Measurements from ENCODE around the gene ADAMTSL1. TPM values are rescaled to one million over a fixed set of nuclear protein-coding genes. Genes with fewer than 3 reads are reported as not detected.

Gene ADAMTSL1
- total RNA-seq, 1 experiment from 2014 or later = 25.5 TPM

- peak; percentile 25 for DNase-seq (ENCODE audit: low spot score)
Observed at GRCh38 chr9:18606846-18607245, 132.9 kb downstream of the ADAMTSL1 start.

GRCh38 chr9:18608371-18608770, 134.4 kb downstream of the ADAMTSL1 start:
- DNase-seq (ENCODE audit: low spot score) = no peak

- DNase-seq (ENCODE audit: low spot score) = peak; percentile 42
Observed at GRCh38 chr9:18610956-18611355, 137.0 kb downstream of the ADAMTSL1 start.

- no peak for DNase-seq (ENCODE audit: low spot score)
Observed at GRCh38 chr9:18611971-18612370, 138.0 kb downstream of the ADAMTSL1 start.

DNA sequence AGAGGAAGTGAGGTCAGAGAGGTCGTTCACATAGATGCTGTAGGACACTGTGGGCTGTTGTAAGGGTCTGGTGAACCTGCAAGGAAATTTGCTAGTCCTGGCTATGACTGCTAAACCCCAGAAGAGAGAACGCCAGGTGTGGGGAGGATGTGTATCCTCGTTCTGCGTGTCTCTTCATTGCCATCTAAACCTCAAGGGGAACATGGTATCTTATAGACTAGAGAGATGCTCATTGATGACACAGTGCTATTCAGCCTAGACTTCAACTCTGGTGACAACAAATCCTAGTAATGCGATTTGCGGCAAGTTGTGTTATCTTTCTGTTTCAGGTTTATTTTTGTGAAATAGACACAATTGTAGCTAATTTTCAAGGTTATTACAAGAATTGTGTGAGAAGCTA, 140.2 kb downstream of the ADAMTSL1 start:
- no peak for DNase-seq (ENCODE audit: low spot score)

GRCh38 chr9:18614651-18615050, 140.7 kb downstream of the ADAMTSL1 start:
- DNase-seq (ENCODE audit: low spot score) = no peak

DNA sequence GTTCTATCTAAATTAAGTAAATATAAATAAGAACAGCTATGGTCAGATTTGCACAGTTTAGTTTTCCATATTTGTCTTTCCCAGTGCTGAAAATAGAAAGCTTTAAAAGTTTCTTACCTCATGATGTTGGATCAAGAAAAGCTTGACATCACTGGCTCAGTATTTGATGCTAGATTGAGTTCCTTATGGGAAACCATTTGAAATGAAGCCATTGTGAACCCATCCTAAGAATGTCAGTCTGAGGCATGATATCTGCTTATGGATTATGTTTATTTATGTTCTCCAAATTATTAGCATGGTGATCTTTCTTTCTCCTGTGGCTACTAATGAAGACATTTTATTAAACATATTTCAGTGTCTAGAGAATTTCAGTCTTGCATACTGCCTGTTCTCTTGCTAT, 143.0 kb downstream of the ADAMTSL1 start:
- DNase-seq (ENCODE audit: low spot score) = no peak

- no peak for DNase-seq (ENCODE audit: low spot score)
Observed at GRCh38 chr9:18617759-18618158, 143.8 kb downstream of the ADAMTSL1 start.

GRCh38 chr9:18618862-18619261, 144.9 kb downstream of the ADAMTSL1 start:
- no peak for DNase-seq (ENCODE audit: low spot score)

DNA sequence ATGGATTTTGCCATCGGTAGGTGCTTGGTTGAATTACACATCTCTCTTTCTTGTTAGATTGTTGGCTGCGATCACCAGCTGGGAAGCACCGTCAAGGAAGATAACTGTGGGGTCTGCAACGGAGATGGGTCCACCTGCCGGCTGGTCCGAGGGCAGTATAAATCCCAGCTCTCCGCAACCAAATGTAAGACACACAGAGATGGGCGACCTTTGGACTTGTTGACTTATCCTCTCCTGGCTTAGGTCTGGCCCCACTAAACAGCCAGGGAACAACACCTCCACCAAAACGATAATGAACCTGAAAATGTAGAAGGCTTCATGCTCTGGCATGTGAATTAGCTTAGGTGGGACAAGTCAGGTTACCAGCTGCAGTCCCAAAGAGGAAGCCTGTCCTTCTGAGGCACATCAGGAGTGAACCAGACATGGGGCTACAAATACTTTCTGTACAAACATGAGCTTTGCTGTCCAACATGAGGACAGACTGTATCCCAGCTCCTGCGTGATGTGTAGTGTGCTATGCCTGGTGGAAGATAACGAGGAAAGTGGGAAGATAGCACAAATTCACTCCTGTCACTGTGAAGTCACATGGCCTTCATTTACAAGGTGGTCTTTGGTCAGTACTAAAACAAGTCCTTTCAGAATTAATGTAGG, 148.4 kb downstream of the ADAMTSL1 start:
- no peak for DNase-seq (ENCODE audit: low spot score)

GRCh38 chr9:18623221-18624079, 149.5 kb downstream of the ADAMTSL1 start:
- no peak for DNase-seq (ENCODE audit: low spot score)

DNA sequence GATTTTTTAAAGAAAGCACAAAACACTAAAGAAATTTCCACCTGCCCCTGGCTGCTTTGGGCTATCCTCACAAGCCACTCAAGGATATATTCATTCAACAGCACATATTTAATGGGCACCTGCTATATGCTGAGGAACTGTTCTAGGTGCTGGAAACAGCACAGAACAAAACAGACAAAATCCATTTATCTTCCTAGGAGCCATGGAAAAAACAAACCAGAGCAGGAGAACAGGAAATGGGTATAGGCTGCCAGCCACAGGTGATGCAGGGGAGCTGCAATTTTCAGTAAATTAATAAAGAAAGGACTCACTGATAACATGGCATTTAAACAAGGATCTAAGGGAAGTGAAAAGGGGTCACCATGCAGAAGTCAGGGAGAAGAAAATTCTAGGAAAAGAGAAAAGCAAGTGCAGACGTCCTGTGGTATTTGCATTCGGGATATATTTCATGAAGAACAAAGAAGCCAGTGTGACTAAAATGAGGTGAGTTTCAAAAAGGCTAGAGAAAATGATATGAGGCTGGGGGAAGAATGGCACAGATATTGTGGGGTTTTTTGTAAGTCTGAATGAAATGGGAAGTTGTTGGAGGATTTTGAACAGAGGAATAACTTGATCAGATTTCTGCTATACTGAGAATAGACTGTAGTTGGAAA, 152.2 kb downstream of the ADAMTSL1 start:
- no peak for DNase-seq (ENCODE audit: low spot score)

- DNase-seq (ENCODE audit: low spot score) = no peak
Observed at GRCh38 chr9:18629136-18629535, 155.2 kb downstream of the ADAMTSL1 start.

DNA sequence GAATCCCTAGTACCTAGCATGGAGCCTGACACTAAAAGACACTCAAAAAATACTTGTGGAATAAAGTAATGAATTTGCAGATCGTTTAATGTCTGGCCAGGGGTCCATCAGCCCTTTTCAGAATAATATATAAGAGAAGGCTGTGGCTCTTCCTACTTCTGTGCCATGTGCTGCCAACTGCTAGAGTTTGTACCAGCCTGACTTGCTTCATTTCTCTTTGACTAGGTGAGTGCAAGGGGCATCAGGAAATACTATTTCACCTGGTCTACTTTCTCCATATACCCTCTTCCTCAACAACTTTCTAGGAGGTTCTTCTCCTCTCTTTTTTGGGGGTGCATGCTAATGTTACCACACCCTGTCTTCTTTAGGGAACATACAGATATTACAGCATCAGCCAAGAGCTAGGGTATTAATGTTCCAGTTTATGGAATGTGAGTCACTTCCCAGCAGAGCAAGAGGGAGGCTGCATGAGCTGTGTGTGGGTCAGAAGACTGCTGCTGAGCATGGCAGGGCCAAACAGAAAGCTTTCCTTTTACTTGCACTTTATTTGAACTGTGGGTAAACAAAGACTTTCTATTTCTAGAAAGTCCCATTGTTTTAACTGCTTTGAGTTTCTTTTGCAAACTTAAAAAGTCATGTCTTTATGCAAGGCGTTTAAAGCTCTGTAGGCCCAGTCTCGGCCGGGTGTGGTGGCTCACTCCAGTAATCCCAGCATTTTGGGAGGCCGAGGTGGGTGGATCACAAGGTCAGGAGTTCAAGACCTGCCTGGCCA, 158.9 kb downstream of the ADAMTSL1 start:
- DNase-seq (ENCODE audit: low spot score) = peak; percentile 71

DNA sequence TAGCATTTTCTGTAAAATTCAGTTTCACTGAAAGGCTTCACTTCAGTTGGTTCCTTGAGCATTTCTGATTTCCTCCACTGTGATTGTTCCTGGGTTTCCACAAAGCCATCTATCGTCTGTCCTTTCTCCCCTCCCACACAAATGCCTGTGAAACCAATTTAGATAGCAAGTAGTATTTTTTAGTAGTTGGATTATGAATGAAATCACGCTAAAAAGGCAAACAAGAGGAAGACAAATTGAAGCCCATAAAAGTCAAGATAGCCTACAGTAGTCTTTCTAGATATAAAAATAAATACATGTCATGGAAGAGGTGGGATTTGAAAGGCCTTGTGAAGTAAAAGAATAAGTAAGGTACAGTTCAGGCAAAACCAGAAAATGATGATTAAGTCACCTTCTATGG, 162.8 kb downstream of the ADAMTSL1 start:
- DNase-seq (ENCODE audit: low spot score) = no peak

GRCh38 chr9:18638371-18639249, 164.7 kb downstream of the ADAMTSL1 start:
- DNase-seq (ENCODE audit: low spot score) = no peak

DNA sequence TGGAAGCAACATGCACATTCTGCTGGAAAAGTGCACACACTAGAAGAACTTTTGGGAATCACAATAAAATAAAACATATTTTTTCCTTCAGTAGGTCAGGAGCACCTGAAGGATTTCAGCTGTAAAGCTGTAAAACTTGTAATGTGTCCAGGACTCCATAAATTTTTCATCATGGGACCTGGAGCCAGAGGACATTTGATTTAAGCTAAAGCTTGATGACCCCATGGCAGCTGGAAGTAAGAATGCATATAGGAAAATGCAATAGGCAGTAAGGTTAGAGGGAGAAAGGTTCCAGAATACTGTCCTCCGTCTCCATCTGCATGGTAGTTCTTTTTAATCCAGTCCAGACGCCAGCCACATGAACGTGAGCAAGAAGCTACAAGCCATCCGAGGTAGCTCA, 166.0 kb downstream of the ADAMTSL1 start:
- DNase-seq (ENCODE audit: low spot score) = no peak

GRCh38 chr9:18658804-18659705, 185.1 kb downstream of the ADAMTSL1 start:
- no peak for DNase-seq (ENCODE audit: low spot score)

DNA sequence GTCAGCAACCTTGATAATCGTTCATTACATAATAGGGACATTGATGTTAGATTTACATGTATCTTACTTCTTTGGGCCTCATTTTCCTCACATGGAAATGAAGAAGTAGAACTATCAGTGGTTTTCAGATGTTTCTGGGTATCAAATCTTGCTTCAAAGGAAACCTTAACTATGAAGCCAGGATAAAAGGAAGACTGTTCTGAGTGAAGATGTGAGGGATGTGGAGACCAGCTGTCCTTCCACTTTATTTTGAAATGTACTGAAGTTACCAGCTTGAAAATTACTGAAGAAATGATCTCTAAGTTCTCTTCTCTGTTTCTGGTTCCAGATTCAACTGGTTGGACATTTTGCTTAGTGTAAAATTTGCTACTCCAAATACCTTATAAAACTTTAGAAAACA, 186.0 kb downstream of the ADAMTSL1 start:
- DNase-seq (ENCODE audit: low spot score) = no peak

DNA sequence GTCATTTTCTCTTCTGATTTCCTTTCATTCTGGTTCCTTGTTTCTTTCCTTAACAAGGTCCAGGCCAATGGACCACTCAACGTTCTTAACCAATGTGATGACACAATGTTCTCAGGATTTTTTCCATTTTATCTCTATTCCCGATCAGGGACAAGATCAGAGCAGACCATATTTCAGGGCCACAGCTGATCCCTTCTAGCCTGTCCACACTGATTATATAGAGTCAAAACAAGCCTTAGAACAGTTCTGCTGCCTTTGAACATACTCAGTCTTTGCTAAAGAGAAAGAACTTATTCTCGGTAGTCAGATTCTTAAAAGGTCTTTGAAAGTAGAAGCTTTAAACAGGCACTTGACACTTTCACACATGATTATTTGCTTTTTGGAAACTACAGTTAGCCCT, 188.4 kb downstream of the ADAMTSL1 start:
- DNase-seq (ENCODE audit: low spot score) = no peak

Measured in H4 (cell line).